SIG-M5 (cell line): ENCODE results near the gene USP2.

ENCODE experiments used
- DNase-seq: peaks from one replicate; lab custom pipeline; 2025; lab: John Stamatoyannopoulos, UW

USP2 gene

DNA sequence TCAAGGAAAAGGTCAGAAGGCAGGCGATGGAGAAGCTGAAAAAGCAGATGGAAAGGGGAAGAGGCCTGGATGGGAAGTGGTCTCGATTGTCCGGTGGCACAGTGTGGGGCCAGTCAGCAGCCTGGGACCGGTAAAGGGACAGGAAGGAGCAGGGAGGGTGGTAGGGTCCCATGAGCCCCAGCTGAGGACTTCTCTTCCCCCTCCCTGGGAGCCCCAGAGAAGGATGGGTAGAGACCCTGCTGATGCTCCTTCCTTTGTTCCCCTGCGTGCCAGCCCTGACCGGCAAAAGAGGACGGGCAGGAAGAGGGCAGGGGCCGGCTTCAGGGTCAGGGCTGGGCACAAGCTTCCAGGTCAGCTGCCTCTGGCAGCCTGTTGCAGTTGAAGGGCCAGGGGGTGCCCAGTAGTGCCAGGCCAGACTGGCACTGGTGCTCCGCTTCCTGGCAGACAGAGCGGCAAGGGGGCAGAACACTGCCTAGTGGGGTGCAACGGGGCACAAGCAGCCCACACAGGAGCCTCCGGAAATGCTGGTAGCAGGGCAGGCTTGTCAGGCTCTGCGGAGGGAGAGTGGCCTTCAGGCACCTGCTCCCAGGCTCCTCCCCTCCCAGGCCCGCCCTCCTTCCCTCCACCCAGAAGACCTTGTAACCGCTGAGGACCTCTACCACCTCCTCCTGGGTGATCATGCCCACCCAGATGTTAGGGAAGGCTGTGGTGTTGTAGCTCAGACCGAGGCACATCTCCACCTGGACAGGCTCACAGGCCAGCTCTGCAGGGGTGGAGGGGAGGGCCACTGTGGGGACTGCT lies 40.1 kb downstream of the USP2 start:
- DNase-seq = no peak

DNA sequence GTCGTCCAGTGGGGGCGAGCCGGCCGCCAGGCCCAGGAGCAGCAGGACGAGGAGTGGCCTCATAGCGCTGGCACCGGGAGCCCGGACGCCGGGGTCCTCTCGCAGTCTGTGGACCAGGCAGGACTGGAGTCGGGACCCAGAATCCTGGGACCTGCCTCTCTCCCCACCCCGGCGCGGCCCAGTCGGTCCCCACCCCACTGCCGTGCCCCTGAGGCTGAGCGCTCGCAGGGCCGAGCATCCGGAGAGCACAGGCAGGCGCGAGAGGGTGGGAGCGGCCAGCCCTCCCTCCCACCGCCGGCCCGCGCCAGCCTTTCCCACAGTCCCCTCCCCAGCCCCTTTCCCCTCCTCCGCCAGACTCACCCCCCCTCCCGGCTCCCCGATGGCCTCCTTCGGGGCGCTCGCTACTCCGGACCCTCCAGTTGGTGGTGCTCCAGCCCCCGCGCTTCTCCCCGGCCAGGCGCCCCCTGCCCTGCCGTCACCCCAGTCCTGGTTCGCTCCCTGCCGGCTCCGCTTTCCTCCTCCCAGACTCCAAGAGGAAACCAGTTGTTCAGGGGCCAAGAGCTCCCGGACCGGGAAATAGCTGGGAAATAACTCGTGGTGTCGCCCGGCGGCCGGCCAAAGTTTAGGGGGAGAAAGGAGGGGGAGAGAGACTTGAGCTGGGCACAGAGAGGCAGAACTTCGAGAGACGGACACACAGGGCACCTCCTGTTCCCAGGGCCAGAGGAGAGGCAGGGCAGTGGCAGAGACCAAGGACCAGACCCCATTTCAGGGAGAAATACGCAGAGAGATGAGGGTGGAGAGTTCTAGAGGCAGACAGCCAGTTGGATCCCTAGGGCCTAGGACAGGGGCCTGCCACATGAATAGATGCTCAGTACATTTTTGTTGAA lies 40.9 kb downstream of the USP2 start, which contains the start of gene C1QTNF5:
TSS of gene C1QTNF5 (minus strand) at position 549 of the 887 bp plus-strand sequence. CDS start at position 63, 486 bp downstream.
- no peak for DNase-seq

DNA sequence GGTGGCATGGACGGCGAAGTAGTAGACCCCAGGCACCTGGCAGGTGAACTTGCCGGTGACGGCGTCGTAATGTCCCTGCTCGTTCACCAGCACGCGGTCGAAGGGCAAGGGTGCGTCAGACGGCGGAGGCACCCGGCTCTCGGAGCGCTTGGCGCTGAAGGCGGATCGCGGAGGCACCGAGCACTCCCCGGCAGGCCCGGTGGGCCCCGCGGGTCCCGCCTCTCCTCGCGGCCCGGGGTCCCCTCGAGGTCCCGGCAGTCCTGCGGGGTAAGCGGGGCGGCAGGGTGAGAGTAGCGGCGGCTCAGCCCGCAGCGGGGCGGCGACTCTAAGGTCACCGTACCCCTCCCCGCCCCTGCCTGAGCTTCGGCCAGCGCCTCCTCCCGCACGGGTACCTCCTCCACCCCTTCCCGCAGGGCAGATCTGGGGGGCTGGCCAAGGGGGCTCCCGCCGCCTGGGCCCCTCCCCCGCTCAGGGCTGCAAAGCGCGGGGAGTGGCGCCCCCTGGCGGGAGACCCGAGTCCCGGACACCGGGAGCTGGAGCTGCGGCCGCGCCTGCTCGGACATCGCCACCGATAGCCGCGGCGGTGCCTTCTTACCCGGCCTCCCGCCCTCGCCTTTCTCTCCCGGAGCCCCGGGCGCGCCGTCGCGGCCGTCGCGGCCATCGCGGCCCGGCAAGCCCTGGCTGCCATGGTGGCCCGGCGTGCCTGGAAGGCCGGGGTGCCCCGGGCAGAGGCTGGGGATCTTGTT lies 41.7 kb downstream of the USP2 start:
- DNase-seq = no peak

DNA sequence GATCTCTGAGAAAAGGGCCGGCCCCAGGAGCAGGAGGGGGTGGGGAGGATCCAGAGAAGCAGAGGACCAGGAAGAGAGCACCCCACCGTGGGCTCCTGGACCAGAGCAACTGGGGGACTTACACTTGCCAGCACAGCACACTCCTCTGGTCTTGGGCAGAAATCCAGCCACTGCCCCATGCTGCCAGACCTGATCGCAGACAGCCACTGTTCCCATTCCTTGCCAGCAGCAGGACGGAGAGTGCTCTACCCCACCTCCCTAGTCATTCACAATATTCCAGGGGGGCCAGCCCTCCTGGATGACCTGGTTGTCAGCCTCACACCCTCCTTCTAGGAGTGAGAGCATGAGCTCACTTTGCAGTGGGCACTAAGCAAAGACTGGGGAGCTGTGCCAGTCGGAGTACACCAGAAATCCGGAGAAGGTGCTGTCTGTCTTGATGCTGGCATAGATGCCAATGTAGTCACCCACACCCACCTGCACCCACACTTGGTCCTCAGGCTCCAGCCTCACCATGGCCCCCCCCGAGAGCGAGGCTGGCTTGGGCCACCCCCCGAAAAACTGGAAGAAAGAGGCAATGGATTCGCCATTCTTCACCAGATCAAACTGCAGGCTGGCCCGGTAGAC lies 42.4 kb downstream of the USP2 start:
- no peak for DNase-seq

DNA sequence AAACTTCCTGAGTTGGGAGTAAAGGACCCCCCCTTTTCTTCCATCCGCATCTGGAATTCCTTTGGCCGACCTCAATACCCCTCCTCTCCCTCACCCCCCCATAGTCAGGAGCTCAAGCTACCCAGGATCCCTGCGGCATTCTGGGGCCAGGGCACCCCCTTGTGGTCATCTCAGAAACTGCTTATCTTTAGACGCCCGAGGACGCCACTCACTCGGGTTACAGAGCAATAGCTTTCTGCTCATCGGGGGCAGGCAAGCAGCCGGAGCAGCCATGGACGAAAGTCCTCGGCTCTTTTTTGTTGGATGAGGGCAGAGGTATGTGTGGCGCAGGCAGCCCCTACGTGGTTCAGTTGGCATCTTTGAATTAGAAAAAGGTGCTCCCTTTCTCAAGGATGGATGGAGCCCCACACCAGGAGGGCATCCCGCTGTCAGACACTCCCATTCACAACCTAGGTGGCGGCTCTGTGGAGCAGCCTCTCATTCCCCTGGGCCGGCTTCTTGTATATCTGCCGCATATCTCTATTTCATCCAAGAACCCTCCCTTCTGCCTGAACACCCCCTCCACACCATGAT lies 43.1 kb downstream of the USP2 start:
- no peak for DNase-seq

DNA sequence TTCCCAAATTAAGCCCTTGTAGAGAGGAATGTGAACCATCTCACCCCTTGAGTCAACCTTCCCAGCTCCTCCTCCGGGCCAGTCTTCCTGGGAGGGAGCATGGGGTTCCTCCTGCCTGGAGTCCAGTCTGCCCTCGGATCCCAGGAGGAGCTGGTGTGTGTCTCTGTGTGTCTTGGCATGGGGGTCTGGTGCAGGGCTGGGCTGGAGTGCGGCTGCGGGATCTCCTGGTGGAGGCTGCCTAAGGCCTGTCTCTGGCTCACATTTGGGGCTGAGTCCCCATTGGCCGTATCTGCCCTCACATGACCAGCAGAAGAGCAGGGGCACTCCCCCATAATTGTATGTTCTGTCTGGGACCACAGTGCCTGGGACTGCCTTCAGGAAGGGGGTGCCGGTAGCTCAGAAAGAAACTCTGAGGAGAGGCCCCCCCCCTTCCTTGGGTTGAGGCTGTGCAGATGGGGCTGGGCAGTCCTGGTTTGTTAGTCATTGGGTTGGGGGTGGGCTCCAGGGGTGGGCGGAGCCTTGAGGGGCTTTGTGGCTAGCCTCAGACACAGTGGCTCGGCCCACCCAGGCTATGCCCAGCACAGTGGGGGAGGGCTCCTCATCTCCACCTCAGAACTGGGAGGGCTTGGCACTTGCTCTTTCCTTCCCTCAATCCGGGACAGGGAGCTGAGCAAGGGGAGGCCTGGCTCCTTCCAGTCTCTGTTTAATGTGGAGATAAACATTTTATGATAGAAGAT lies 43.7 kb downstream of the USP2 start:
- DNase-seq = no peak

DNA sequence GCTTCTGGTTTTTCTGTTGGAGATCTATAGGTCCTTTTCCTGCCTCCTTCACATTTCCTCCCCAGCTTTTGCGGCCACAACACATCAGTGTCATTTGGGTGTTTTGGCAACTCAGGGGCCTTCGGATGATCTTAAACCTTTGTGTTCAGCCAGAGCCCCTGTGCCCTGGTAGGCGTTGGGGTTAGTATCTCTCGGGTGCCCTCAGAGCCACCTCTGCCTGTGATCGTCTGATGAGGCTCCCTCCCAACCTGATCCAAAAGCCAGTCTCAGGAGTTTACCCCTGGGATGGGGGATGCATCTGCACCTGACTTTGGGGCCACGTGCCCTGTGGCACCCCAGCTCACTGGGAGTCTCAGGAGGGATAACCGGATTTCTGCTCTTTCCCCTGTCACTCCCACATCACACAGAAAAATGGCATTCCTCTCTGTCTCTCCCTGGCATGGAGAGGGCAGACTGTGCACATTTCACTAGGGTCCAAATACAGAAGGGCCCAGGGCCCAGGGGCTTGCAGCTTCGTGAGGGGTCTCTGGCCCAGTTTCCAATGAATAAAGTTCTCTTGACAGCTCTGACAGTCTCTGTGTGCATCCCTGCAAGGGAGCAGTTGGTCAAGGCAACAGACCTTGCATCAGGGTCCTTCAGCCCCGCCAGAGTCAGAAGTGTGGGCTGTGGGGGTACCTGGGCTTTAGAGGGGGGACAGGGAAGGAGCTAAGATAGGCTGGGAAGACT lies 44.6 kb downstream of the USP2 start:
- no peak for DNase-seq

DNA sequence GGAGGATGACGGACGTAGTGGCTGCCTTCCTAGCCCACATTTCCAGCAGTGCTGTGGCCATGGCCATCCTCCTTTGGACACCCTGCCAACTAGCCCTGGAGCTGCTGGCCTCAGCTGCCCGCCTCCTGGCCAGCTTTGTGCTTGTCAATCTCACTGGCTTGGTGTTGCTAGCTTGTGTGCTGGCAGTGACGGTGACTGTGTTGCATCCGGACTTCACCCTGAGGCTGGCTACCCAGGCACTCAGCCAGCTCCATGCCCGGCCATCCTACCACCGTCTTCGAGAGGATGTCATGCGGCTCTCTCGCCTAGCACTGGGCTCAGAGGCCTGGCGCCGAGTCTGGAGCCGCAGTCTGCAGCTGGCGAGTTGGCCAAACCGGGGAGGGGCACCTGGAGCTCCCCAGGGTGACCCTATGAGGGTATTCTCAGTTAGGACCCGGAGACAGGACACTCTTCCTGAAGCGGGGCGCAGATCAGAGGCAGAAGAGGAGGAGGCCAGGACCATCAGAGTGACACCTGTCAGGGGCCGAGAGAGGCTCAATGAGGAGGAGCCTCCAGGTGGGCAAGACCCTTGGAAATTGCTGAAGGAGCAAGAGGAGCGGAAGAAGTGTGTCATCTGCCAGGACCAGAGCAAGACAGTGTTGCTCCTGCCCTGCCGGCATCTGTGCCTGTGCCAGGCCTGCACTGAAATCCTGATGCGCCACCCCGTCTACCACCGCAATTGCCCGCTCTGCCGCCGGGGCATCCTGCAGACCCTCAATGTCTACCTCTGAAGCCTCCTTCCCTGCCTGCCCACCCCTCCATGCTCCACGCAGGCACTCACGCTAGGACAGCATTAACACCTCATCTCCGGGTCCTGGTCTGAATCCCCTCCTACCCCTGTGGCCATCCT lies 45.6 kb downstream of the USP2 start:
- no peak for DNase-seq

DNA sequence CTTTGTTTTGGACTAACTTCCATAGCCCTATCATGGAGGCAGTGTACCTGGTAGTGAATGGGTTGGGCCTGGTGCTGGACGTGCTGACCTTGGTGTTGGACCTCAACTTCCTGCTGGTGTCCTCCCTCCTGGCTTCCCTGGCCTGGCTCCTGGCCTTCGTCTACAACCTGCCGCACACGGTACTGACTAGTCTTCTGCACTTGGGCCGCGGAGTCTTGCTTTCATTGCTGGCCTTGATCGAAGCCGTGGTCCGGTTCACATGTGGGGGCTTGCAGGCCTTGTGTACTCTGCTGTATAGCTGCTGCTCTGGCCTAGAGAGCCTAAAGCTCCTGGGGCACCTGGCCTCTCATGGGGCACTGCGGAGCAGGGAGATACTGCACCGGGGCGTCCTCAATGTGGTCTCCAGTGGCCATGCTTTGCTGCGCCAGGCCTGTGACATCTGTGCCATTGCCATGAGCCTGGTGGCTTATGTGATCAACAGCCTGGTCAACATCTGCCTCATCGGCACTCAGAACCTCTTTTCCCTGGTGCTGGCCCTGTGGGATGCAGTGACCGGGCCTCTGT lies 46.3 kb downstream of the USP2 start:
- no peak for DNase-seq

DNA sequence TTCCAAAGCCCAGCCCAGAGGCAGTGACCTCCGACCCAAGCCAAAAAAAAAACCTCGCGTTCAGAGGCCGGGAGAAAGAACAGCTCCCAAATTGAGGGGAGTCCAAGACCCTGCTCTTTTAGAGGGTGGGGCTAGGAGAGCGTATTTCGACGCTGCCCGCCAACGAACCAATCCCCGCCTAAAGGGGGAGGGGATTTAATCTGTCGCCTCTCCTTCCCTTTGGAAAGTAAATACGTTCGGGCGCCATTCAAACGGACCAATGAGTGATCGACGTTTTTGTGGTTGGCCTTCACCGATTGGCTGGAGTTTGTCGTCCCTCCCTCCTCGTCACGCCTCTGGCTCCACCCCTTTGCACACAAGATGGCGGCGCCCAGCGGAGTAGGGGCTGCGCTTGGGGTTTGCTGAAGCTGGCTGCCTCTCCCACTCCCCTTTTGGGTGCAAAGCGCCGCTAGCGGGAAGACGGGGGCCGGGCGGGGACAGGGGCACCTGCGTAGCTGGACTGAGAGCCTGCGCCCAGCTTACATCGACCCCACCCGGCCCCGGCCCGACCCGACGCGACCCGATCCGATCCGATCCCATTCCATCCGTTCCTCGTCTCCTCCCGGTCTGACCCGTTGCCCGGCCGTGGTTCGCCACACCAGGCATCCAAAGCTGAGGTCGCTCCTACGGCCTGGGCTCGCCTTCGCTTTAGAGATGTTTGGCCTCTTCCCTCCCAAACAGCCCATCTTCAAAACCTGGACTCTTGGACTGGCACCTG lies 47.1 kb downstream of the USP2 start, which contains the start of gene RNF26:
TSS of gene RNF26 (plus strand) at position 354 of the 757 bp plus-strand sequence. CDS start 596 bp downstream, outside the sequence.
- peak; percentile 88 for DNase-seq

DNA sequence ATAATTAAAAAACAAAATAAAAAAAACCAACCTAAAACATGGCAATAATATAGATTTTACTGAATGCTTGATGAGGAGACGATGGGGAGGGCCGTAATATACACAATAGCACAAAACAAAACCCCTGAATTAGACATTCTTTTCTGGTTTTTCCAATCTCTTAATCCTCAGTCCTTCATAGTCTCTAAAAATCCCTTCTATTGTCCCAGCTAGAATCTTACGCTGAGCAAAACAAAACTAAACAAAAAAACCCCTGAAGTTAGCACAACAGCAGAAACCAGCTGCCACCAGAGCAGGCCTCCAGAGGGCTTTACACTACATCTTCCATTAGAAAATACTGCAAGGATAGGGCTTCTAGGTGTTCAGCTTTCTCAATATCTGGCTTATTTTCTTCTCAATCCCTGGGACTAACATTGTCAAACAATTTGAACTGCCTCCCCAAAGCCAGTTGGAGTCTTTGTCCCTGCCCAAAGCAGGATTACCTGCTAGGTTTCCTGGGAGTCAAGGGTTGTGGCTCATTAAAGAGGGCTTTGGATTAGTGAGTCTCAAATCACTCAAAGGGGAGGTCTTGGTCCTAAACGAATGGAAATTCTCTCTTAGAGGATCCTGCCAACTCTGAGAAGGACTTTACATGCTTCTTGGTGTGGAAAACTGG lies 49.3 kb downstream of the USP2 start:
- no peak for DNase-seq

DNA sequence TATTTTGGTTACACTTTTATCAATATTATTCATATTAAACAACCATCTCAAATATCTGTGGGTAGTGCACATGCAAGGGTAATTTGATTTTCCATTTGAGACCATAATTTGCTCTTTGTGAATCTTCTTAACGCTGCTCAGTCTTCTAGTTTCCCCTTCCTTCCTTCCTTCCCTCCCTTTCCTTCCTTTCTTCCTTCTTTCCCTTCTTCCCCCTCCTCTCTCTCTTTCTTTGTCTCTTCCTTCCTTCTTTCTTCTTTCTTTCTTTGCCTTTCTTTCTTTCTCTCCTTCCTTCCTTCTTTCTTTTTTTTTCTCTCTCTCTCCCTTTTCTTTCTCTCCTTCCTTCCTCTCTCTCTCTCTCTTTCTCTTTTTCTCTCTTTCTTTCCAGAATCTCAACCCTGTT lies 51.3 kb downstream of the USP2 start:
- DNase-seq = no peak

DNA sequence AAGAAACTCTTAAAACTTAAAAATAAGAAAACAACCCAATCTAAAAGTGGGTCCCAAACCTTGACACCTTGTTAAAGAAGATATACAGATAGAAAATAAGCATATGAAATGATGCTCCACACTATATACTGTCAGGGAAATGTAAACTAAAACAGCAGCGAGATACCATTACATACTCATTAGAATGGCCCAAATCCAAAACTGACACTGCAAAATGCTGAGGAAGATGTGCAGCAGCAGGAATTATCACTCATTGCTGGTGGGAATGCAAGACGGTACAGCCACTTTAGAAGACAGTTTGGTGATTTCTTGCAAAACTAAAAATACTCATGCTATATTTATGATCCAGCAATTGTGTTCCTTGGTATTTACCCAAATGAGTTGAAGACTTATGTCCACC lies 52.2 kb downstream of the USP2 start:
- DNase-seq = no peak

DNA sequence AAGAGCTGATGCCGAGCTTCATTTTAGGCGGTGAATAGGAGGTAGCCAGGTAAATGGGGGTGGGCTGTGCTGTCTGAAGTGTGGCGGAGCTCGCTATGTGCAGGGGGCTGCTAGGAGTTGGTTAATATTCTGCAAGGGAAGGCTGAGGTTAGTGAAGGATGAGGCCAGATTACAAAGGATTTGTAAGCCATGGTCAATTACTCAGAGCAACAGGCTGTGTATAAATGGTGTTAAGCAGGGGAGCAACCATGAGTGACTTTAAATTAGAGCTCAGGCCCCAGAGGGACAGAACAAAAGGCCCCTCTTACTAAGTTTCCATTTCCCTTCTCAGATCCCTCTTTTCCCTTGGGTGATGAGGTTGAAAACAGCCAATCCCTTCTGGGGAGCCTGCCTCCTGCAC lies 57.3 kb downstream of the USP2 start:
- no peak for DNase-seq

DNA sequence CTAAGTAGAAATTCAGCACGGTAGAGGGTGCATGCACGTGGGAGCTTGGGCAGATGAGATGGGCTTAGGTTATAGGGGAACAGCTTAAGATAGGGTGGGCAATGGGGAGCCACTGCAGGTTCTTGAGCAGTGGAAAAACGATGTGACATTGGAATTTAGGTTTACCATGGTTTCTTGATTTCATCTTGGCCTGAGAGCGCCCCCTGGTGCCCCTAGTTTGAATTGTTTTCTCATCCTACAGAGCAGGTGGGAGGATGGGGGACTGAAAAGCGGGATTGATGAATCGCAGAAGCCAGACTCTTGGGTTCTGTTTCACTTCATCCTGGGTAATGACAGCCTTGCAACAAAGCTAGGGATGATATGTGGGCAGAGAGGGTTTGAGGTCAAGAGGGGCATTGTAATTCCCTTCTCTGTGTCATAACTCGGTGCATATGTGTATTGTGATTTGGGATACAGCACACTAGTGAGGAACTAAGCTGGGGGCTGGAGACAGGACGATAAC lies 57.9 kb downstream of the USP2 start:
- no peak for DNase-seq

DNA sequence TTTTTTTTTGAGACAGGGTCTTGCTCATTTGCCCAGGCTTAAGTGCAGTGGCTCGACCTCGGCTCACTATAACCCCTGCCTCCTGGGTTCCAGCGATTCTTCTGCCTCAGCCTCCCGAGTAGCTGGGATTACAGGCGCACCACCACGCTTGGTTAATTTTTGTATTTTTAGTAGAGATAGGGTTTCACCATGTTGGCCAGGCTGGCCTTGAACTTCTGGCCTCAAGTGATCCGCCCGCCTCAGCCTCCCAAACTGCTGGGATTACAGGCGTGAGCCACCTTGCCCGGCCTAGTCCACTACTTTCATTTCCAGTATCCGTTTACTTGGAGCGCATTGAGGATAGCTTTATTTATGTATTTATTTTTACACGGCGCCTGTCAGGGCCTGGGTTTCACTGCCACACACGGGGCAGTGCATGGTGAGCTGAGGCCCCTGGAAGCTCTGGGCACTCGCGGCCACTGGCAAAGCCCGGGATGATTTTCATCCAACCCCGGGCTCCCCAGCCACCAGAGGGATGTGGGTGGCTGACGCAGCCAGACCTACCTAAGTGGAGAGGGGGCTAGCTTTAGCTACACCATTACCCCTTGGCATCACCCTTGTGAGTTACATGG lies 58.5 kb downstream of the USP2 start:
- no peak for DNase-seq

DNA sequence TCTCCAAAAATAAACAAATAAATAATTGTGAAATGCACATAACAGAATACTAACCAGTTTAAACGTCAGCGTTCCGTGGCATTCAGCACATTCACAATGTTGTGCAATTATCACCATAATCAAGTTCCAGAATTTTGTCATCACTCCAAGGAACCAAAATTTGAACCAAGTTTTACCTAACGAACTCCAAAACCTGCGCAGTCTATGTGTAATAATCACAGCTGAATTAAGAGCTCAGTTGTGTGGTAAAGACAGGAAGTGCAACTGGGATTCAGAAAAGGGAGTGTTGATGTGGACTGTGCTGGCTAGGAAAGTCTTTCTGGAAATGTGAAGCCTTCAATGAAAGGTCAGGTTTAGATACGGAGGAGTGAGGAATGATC lies 59.1 kb downstream of the USP2 start:
- no peak for DNase-seq
